ENCODE results near the gene METTL9. TPM values are rescaled to one million over a fixed set of nuclear protein-coding genes. Genes with fewer than 3 reads are reported as not detected.
"Not testable (repeated sequence)": the region's sequence is repeated elsewhere in the genome, so short reads cannot be mapped to it uniquely, and the experiment has no call there.

Gene METTL9
- total RNA-seq, 6 experiments from 2014 or later, result 9.6 to 29.3 (median 15.5) TPM

GRCh38 chr16:21580807-21581206 lies 18.6 kb upstream of the METTL9 start:
- H3K27me3 ChIP-seq, result no peaks in the 10 kb centered on the region
- H3K27ac ChIP-seq, result no peak overlapping the region
- no peaks in the 10 kb centered on the region for H3K36me3 ChIP-seq
- 68% methylated on average over 2 of the region's 2 CpGs for WGBS (ENCODE audit: insufficient coverage, low coverage, low lambda C conversion rate, missing lambda C conversion rate)
- no peak overlapping the region for H3K4me3 ChIP-seq
- TF ChIP-seq CTCF (IDR thresholded peaks at IDR 0.05), result no peak
- TF ChIP-seq POLR2A (IDR thresholded peaks at IDR 0.05), result no peak
- H3K4me1 ChIP-seq, result no peaks in the 10 kb centered on the region
- DNase-seq, result no peak
- intact Hi-C loops (cut with DNase I), result loop anchor here (2.0 to 10.0 kb wide), 3 partner anchors 54 to 1118 kb away; no protein-coding TSS in a partner anchor
- no peaks in the 10 kb centered on the region for H3K9me3 ChIP-seq
- no peak for ATAC-seq

GRCh38 chr16:21584817-21585216 lies 14.6 kb upstream of the METTL9 start:
- TF ChIP-seq CTCF (IDR thresholded peaks at IDR 0.05) (no peak), POLR2A (IDR thresholded peaks at IDR 0.05) (no peak)
- Histone ChIP-seq H3K9me3 (no peaks in the 10 kb centered on the region), H3K27me3 (no peaks in the 10 kb centered on the region), H3K27ac (no peak overlapping the region), H3K4me3 (no peak overlapping the region), H3K4me1 (no peaks in the 10 kb centered on the region), H3K36me3 (no peaks in the 10 kb centered on the region)
- DNase-seq (no peak), ATAC-seq (no peak)
- intact Hi-C loops (cut with DNase I), result loop anchor here (5.0 to 10.0 kb wide), 3 partner anchors 50 to 130 kb away; no protein-coding TSS in a partner anchor
- WGBS (ENCODE audit: insufficient coverage, low coverage, low lambda C conversion rate, missing lambda C conversion rate), result 98% methylated on average over 6 of the region's 8 CpGs

GRCh38 chr16:21588593-21588992 lies 10.8 kb upstream of the METTL9 start:
- not testable (repeated sequence) for ATAC-seq, DNase-seq, H3K27me3 ChIP-seq, H3K4me3 ChIP-seq, H3K4me1 ChIP-seq, H3K27ac ChIP-seq, H3K9me3 ChIP-seq, H3K36me3 ChIP-seq
- intact Hi-C loops (cut with DNase I), result loop anchor here (5.0 to 10.0 kb wide), 3 partner anchors 46 to 126 kb away; no protein-coding TSS in a partner anchor
- 89% methylated on average over 5 of the region's 5 CpGs for WGBS (ENCODE audit: insufficient coverage, low coverage, low lambda C conversion rate, missing lambda C conversion rate)

- Histone ChIP-seq H3K27me3 (no peaks in the 10 kb centered on the region), H3K4me3 (no peak overlapping the region), H3K9me3 (no peaks in the 10 kb centered on the region), H3K27ac (no peak overlapping the region), H3K4me1 (no peaks in the 10 kb centered on the region), H3K36me3 (no peaks in the 10 kb centered on the region)
- intact Hi-C loops (cut with DNase I), result loop anchor here (5.0 to 10.0 kb wide), 3 partner anchors 45 to 125 kb away; no protein-coding TSS in a partner anchor
- WGBS (ENCODE audit: insufficient coverage, low coverage, low lambda C conversion rate, missing lambda C conversion rate), result 70% methylated on average over 2 of the region's 4 CpGs
- no peak for TF ChIP-seq CTCF (IDR thresholded peaks at IDR 0.05)
- TF ChIP-seq POLR2A (IDR thresholded peaks at IDR 0.05), result no peak
- DNase-seq (no peak), ATAC-seq (no peak)
These were observed 9.8 kb upstream of the METTL9 start for GRCh38 chr16:21589551-21589950.

- Histone ChIP-seq H3K36me3 (no peaks in the 10 kb centered on the region), H3K27me3 (no peaks in the 10 kb centered on the region), H3K4me3 (no peak overlapping the region), H3K4me1 (no peaks in the 10 kb centered on the region), H3K27ac (no peak overlapping the region), H3K9me3 (no peaks in the 10 kb centered on the region)
- TF ChIP-seq CTCF (IDR thresholded peaks at IDR 0.05), result no peak
- no peak for TF ChIP-seq POLR2A (IDR thresholded peaks at IDR 0.05)
- ATAC-seq, result peak in 1 of 4 donors; percentile 24
- intact Hi-C loops (cut with DNase I), result no loop called here
- DNase-seq, result no peak
- 50% methylated on average over 2 of the region's 2 CpGs for WGBS (ENCODE audit: insufficient coverage, low coverage, low lambda C conversion rate, missing lambda C conversion rate)
These were observed 9.1 kb upstream of the METTL9 start for GRCh38 chr16:21590287-21590686.

All from right lobe of liver (tissue), 6 donors.